EH (cell line): ENCODE measurements around the gene TUBA1C.
"Not testable (repeated sequence)": the region's sequence is repeated elsewhere in the genome, so short reads cannot be mapped to it uniquely, and the experiment has no call there.

Experiments
- DNase-seq: peaks from one replicate; pipeline ENCODE4 v3.0.0-alpha.2; 2015; ENCODE audit warnings: low read depth

Gene TUBA1C

GRCh38 chr12:49264873-49265792, at the start of gene TUBA1C:
TSS of gene TUBA1C (plus strand) at chr12:49265082. CDS start at chr12:49265182, 100 bp downstream.
- peak; percentile 95 for DNase-seq

GRCh38 chr12:49219417-49220026, 45.4 kb upstream of the TUBA1C start:
- DNase-seq: no peak

DNA sequence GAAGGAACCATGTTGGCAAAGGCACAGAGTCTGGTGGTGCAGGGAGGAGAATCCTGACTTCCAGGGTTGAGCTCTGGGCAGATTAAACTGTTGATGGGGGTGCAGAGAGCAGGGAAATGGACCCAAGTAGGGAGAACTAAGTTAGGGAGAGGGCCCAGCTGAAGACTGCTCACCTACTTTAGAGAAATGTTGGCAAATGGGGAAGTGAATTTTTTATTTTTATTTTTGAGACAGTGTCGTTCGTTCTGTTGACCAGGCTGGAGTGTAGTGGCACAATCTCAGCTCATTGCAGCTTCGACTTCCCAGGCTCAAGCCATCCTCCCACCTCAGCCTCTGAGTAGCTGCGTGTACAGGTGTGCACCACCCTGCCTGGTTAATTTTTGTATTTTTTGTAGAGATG, 43.9 kb upstream of the TUBA1C start:
- no peak for DNase-seq

DNA sequence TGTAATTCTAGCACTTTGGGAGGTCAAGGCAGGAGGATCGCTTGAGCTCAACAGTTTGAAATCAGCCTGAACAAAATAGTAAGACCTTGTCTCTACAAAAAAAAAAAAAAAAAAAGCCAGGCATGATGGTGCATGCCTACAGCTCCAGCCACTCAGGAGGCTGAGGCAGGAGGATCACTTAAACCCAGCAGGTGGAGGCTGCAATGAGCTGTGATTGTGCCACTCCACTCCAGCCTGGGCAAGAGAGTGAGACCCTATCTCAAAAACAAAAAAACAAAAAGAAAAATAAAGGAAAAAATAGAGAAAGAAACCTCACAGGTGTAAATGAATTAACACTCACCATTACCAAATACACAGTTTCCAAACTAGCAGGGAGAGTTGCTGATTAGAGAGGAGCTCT, 41.8 kb upstream of the TUBA1C start:
- DNase-seq: no peak

- DNase-seq: no peak
These were observed 41.1 kb upstream of the TUBA1C start for GRCh38 chr12:49223590-49224369.

- peak; percentile 54 for DNase-seq
These were observed 39.2 kb upstream of the TUBA1C start for GRCh38 chr12:49225576-49226166.

- DNase-seq: no peak
These were observed 37.2 kb upstream of the TUBA1C start for GRCh38 chr12:49227713-49228112.

DNA sequence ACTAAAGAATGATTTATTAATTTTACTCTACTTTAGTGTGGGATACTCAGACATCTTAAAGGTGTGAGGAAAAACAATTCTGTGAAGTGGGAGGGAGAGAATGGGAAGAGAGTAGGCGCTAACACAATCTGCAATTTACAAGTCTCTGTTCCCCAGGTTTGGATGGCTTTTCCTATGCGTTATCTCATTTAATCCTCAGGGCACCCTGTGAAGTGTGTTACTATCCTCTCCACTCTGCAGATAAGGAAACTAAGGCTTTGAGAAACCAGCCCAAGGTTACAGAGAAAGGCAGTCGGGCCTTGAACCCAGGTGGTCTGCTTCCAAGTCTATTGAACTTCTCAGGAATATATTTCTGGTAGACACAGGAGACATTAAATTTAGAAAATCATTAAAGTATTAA, 36.2 kb upstream of the TUBA1C start:
- DNase-seq: no peak

DNA sequence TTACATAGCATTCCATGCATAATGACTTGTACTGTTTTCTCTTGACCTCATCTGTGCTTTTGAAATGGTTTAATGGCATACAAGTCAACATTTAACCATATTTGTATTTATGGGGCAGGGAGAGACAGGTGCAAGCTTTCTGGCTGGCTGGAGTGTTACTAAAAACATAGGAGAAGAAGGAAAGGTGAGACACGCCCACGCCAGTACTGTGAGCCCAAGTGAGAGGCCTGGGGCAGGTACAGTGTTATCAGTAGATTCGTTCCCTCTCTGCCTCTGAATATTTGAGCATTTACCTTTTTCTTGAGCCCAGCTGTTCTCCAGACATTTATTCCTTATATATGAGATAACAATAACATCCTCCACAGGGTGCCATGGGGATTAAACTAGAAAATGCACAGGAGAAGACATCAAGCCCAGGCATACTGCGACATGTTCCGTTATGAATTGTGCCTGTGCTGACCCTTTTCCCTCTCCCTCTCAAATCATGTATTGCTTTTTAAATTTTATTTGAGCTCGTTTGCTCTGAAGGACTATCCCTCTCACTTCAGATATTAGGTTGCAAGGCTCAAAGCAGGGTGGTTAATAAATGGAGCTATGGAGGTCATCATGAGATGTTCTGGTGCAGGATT, 34.6 kb upstream of the TUBA1C start:
- DNase-seq: no peak

GRCh38 chr12:49230805-49231194, 34.1 kb upstream of the TUBA1C start:
- no peak for DNase-seq

DNA sequence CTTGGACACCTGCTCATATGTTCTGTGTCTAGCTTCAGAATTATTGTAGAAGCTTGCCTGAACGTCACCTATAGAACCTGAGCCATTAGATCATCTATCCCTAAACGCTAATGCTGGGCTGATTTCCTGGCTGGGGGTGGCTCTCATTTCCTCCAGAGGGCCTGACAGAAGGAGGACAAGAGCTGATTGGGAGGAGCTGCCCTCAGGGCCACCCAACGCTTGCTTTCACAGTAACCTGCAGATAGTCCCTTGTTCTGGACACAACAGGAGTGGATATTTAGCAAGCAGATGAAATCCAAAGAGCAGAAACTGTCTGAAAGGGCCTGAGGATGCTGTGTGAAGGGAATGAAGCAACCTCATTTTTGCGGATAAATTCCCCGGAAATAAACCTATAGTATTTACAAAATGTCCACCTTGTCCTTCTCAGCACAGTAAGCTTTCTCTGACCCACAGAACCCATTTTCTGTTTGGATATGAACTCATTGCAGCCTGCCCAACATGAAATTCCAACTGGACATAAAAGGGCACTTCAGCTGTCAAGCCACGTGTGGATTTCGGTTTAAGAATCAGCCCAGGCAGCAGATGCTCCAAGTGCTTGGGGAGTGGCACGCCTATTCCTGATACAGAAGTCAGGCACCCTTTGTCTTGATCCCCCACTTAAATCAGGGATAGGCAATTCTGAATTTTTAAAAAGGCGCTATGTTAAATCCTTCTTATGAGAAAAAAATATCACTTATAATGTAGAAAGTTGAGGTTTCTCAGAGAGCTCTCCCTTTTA, 32.8 kb upstream of the TUBA1C start:
- DNase-seq: no peak

DNA sequence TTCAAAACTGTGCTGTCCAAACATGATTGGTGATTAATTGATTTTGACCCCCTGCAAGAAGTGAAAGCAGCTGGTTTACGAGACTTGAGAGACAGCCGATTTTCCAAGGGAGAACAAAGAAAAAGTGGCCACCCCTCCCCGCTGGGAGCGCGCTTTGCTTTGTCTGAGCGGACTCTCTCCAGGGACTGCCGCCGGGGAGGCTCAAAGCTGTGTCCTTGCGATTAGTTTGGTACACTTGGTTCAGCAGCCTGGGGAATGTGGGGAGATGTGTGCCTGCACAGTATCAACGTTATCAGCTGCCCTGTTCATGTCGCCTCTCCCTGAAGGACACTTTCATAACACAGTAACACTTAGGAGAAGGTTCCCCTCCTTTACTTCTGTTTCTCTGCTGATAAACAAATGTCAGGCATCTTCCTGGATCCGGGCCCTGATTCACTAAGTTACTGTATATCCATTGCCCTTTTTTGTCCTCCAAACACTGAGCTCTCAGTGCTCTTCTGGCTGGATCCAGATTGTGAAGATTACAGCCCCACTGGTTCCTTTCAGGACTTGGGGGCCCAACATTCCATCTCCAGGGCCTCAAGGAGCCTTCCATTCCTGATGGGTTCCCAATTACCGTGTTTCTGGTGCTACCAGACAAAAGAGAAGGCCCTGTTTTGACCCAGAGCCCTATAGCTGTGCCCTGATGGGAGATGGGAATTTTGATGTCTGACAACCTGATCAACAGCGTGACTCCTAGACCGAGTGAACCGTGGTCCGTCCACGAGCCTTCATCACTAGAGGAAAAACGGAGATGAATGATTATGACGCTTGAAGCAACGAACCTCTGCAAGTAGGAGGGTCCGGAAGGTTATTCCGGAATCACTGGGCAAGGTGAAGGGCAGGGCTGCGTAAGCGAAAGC, 31.7 kb upstream of the TUBA1C start:
- DNase-seq: peak; percentile 44

DNA sequence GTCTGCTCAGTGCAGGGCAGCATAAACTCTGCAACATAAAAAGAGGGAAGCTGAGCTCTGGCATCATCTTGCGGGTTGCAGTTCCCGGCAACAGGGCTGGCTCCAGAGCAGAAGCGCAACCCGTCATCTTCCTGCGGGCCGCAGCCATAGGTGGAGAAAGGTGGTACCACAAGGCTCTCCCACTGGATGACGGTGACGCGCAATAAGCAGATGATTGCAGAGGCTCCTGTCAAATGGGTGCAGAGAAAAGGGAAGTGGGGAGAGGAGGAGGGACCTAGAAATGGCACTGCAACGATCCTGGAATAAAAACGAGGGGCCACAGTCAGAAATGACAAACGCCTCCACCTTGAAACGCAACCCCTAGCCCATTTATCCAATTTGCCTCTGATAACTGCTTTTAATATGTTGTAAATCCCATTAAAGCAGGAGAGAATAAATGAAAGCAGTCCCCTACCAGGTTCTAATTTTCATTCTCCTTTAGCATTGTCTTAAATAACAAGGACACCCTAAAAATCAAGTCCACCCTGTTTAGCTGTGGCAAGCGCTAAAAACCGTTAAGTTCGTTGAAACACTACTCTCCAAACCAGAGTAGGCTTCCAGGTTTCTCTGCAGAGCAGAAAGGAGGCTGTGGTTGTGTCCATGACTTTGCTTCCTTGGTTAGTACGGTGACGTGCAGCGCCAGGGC, 30.9 kb upstream of the TUBA1C start:
- DNase-seq: no peak

DNA sequence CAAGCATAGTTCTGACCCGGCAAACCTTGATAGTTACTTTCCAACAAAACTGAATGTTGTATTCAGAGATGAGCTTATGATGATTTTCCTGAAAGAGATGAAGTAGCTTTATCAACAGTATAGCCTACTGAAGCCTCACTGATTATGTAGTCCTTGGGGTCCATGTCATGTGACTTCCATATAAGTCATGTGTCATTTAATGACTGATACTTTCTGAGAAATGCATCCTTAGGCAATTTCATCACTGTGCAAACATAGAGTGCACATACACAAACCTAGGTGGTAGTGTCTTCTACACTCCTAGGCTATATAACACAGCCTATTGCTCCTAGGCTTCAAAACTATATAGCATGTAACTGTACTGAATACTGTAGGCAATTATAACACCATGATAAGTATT, 28.5 kb upstream of the TUBA1C start:
- no peak for DNase-seq

GRCh38 chr12:49243631-49244030, 21.3 kb upstream of the TUBA1C start:
- DNase-seq: no peak

DNA sequence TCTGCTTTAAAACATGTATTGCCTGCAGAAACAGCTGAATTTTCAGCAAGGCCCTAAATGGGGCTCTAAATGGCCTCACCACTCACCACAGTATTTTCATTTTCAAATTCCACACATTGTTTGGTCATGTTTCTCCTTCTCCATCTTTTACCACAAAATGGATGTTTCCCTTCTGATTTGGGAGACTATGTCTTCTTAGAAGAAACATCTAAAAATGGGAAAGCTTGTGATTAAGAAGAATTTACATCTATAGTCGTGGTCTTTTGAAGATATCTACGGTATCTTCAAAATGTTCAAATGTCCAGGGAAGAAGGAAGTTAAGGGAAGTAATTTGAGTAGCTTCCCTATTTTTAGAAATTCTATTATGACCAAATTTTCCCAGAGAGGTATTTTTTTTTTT, 20.7 kb upstream of the TUBA1C start:
- DNase-seq: peak; percentile 93

DNA sequence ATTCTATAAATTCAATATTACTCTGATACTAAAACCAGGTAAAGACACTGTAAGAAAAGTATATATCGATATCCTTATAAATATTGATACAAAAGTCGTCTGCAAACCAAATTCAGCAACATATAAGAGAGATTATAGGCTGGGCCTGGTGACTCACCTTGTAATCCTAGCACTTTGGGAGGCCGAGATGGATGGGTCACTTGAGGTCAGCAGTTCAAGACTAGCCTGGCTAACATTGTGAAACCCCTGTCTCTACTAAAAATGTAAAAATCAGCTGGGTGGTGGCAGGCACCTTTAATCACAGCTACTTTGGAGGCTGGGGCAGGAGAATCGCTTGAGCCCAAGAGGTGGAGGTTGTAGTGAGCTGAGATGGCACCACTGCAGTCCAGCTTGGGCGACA, 13.5 kb upstream of the TUBA1C start:
- no peak for DNase-seq

DNA sequence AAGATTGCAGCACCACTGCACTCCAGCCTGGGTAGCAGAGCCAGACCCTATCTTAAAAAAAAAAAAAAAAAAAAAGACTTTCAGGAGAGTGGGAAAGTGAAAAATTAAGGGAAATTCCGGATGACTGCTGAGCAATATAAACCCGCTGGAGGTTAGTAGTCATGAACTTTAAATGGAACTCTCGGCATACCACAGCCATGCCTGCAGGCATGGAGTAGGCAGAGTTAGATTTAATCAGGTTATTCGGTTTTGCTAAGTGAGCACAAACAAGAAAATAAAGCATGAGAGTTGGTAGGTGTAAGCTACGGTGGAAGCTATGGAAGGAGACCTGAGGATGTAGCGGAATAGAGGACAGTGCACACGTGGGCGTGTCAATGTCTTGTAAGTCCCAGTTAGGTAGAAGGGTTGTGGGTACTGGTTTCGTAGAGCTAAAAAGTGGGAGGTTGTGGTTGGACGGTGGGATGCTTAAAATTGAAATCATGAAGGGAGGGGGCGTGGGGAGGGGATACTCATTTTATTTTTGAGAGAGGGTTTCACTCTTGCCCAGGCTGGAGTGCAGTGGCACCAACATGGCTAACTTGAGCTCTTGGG, 11.8 kb upstream of the TUBA1C start:
- DNase-seq: peak; percentile 88

- not testable (repeated sequence) for DNase-seq
These were observed 9.4 kb upstream of the TUBA1C start for GRCh38 chr12:49255456-49255855.
